Tibial nerve (tissue), 4 donors: Measurements from ENCODE around the gene PTPRK.

Experiments
- EP300 ChIP-seq, 2 donors: sonication (generic); formaldehyde crosslinking; IDR thresholded peaks; one replicate each; pipeline ENCODE4 v1.6.1; 2017; ENCODE audit warnings: antibody characterized with exemption in 2 of 2, mild to moderate bottlenecking in 1 of 2
- POLR2A ChIP-seq, 2 donors: fragments of 450-650 bp; IDR thresholded peaks; one replicate each; pipeline ENCODE4 v1.6.1; 2017; ENCODE audit warnings: antibody characterized with exemption in 2 of 2, mild to moderate bottlenecking in 2 of 2, moderate library complexity in 2 of 2
- TF ChIP-seq, protein P1 (sequence below), 5 experiments: fragments of 200-600 bp in 3 of 5; fragments of 450-650 bp in 2 of 5; sonication (generic) in 3 of 5; IDR thresholded peaks; one replicate each; pipeline ENCODE4 v1.5.1; 2016 to 2019; ENCODE audit warnings: antibody characterized with exemption in 5 of 5, mild to moderate bottlenecking in 3 of 5, moderate library complexity in 2 of 5

DNA sequence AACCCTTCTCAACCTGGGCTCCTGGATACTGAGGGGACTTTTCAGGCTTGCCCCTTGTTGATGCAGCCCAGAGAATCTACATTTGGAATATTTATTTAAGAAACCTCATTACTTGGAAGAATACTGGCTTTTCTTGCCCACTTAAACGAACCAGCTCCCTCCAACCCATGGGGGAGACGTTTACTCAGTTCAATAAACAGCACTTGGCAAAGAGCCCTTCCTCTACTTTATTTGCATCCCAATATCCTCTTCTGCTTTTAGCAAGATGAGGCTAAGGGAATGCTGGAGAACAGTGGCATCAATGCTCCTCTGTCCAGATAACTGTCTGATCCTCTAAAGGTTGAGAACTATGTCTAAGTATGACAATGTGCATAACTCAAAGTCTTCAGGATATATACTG, 22.2 kb downstream of the PTPRK start:
- TF ChIP-seq, protein P1, sequence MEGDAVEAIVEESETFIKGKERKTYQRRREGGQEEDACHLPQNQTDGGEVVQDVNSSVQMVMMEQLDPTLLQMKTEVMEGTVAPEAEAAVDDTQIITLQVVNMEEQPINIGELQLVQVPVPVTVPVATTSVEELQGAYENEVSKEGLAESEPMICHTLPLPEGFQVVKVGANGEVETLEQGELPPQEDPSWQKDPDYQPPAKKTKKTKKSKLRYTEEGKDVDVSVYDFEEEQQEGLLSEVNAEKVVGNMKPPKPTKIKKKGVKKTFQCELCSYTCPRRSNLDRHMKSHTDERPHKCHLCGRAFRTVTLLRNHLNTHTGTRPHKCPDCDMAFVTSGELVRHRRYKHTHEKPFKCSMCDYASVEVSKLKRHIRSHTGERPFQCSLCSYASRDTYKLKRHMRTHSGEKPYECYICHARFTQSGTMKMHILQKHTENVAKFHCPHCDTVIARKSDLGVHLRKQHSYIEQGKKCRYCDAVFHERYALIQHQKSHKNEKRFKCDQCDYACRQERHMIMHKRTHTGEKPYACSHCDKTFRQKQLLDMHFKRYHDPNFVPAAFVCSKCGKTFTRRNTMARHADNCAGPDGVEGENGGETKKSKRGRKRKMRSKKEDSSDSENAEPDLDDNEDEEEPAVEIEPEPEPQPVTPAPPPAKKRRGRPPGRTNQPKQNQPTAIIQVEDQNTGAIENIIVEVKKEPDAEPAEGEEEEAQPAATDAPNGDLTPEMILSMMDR (IDR thresholded peaks at IDR 0.05), result no peak
- TF ChIP-seq EP300 (IDR thresholded peaks at IDR 0.05) (no peak), POLR2A (IDR thresholded peaks at IDR 0.05) (no peak)
